SK-N-SH treated with all-trans-retinoic acid at 6 μM for 48 hours (cell line): ENCODE measurements around the gene AKAP6.

Experiments
- ATAC-seq: fragments of 200-7000 bp; cut with Tn5 transposase; 3 replicates; pipeline ENCODE4 v1.9.1; 2020; ENCODE audit warnings: mild to moderate bottlenecking, moderate library complexity
- ARNTL ChIP-seq: fragments of 450-650 bp; formaldehyde crosslinking; IDR thresholded peaks from 2 replicates; pipeline ENCODE4 v1.5.0; 2020; ENCODE audit warnings: low read depth, mild to moderate bottlenecking, moderate library complexity, borderline replicate concordance
- BACH2 ChIP-seq: fragments of 250-450 bp; sonication (Bioruptor Pico); IDR thresholded peaks from 2 replicates; pipeline ENCODE4 v1.9.0; 2021; ENCODE audit warnings: mild to moderate bottlenecking, borderline replicate concordance
- CSDC2 ChIP-seq: fragments of 250-450 bp; sonication (Bioruptor Pico); IDR thresholded peaks from 2 replicates; pipeline ENCODE4 v1.5.0; 2020; ENCODE audit warnings: mild to moderate bottlenecking, moderate library complexity
- ESRRG ChIP-seq: fragments of 250-450 bp; sonication (Bioruptor Pico); IDR thresholded peaks from 2 replicates; pipeline ENCODE4 v1.6.1; 2021; ENCODE audit warnings: mild to moderate bottlenecking
- ISL1 ChIP-seq: fragments of 250-450 bp; sonication (Bioruptor Pico); IDR thresholded peaks from 2 replicates; pipeline ENCODE4 v2.1.2; 2022; ENCODE audit warnings: mild to moderate bottlenecking, moderate library complexity
- PATZ1 ChIP-seq: fragments of 250-450 bp; sonication (Bioruptor Pico); IDR thresholded peaks from 2 replicates; pipeline ENCODE4 v1.8.0; 2020; ENCODE audit warnings: mild to moderate bottlenecking, moderate library complexity, borderline replicate concordance
- POU6F1 ChIP-seq: fragments of 250-450 bp; sonication (Bioruptor Pico); IDR thresholded peaks from 2 replicates; pipeline ENCODE4 v1.8.0; 2021; ENCODE audit warnings: low read depth, mild to moderate bottlenecking, moderate library complexity, borderline replicate concordance
- RARB ChIP-seq: fragments of 250-450 bp; sonication (Bioruptor Pico); IDR thresholded peaks from 2 replicates; pipeline ENCODE4 v1.8.0; 2021; ENCODE audit warnings: mild to moderate bottlenecking, moderate library complexity
- SNAI2 ChIP-seq: fragments of 250-450 bp; sonication (Bioruptor Pico); IDR thresholded peaks from 2 replicates; pipeline ENCODE4 v1.5.0; 2020; ENCODE audit warnings: mild to moderate bottlenecking, moderate library complexity
- TCF4 ChIP-seq: fragments of 250-450 bp; sonication (Bioruptor Pico); IDR thresholded peaks from 2 replicates; pipeline ENCODE4 v1.8.0; 2021; ENCODE audit warnings: mild to moderate bottlenecking, moderate library complexity, borderline replicate concordance
- ZFP30 ChIP-seq: fragments of 450-650 bp; formaldehyde crosslinking; IDR thresholded peaks from 2 replicates; pipeline ENCODE4 v1.5.0; 2022; ENCODE audit warnings: mild to moderate bottlenecking, moderate library complexity
- ZNF565 ChIP-seq: fragments of 450-650 bp; formaldehyde crosslinking; conservative IDR thresholded peaks from 2 replicates; pipeline ENCODE4 v1.5.0; 2020; ENCODE audit warnings: low read depth, mild to moderate bottlenecking, moderate library complexity

Gene AKAP6

GRCh38 chr14:32865827-32866376 is 536.8 kb downstream of the AKAP6 start:
- no peak for ATAC-seq
- TF ChIP-seq RARB (CRISPR knock-in tag) (no peak), ZFP30 (no peak), ESRRG (CRISPR knock-in tag) (no peak), ARNTL (CRISPR knock-in tag) (no peak), CSDC2 (CRISPR knock-in tag) (no peak), BACH2 (CRISPR knock-in tag) (no peak)

- TF ChIP-seq ISL1: no peak
- no peak for TF ChIP-seq PATZ1 (CRISPR knock-in tag)
- no peak for TF ChIP-seq TCF4 (CRISPR knock-in tag)
- no peak for TF ChIP-seq ZNF565 (CRISPR knock-in tag)
- no peak for TF ChIP-seq SNAI2 (CRISPR knock-in tag)
- TF ChIP-seq POU6F1: no peak
- no peak for TF ChIP-seq RARB (CRISPR knock-in tag)
- TF ChIP-seq CSDC2 (CRISPR knock-in tag): no peak
- ATAC-seq: no peak
These were observed 554.1 kb downstream of the AKAP6 start for GRCh38 chr14:32883188-32883587.
